ENCODE data around the gene FAM236C. TPM values are rescaled to one million over a fixed set of nuclear protein-coding genes. Genes with fewer than 3 reads are reported as not detected.
"Not testable (repeated sequence)": the region's sequence is repeated elsewhere in the genome, so short reads cannot be mapped to it uniquely, and the experiment has no call there.

Gene FAM236C
- not detected for polyA plus RNA-seq

- not testable (repeated sequence) for H3K27ac Mint-ChIP-seq, H3K4me3 Mint-ChIP-seq, H3K9me3 Mint-ChIP-seq, H3K27me3 Mint-ChIP-seq, H3K36me3 Mint-ChIP-seq, H3K4me1 Mint-ChIP-seq
Measured at GRCh38 chrX:72912315-72912714, at the start of gene FAM236C. Gene FAM236C (plus strand): TSS chrX:72912615. CDS start chrX:72912715, 100 bp downstream.

- not testable (repeated sequence) for H3K4me3 Mint-ChIP-seq, H3K27ac Mint-ChIP-seq, H3K4me1 Mint-ChIP-seq, H3K27me3 Mint-ChIP-seq, H3K36me3 Mint-ChIP-seq, H3K9me3 Mint-ChIP-seq
Measured at GRCh38 chrX:72882898-72883297, 29.5 kb upstream of the FAM236C start.

GRCh38 chrX:72889740-72890139, 22.7 kb upstream of the FAM236C start:
- not testable (repeated sequence) for H3K4me3 Mint-ChIP-seq, H3K9me3 Mint-ChIP-seq, H3K36me3 Mint-ChIP-seq, H3K27ac Mint-ChIP-seq, H3K27me3 Mint-ChIP-seq, H3K4me1 Mint-ChIP-seq

- H3K9me3 Mint-ChIP-seq, H3K4me3 Mint-ChIP-seq, H3K27ac Mint-ChIP-seq, H3K36me3 Mint-ChIP-seq, H3K27me3 Mint-ChIP-seq, H3K4me1 Mint-ChIP-seq: not testable (repeated sequence)
Measured at GRCh38 chrX:72916096-72916495, 3.7 kb downstream of the FAM236C start.

- not testable (repeated sequence) for H3K27ac Mint-ChIP-seq, H3K27me3 Mint-ChIP-seq, H3K9me3 Mint-ChIP-seq, H3K4me1 Mint-ChIP-seq, H3K4me3 Mint-ChIP-seq, H3K36me3 Mint-ChIP-seq
Measured at GRCh38 chrX:72932283-72932682, 19.9 kb downstream of the FAM236C start.

GRCh38 chrX:72936455-72936854, 24.0 kb downstream of the FAM236C start:
- not testable (repeated sequence) for H3K27ac Mint-ChIP-seq, H3K4me1 Mint-ChIP-seq, H3K9me3 Mint-ChIP-seq, H3K4me3 Mint-ChIP-seq, H3K27me3 Mint-ChIP-seq, H3K36me3 Mint-ChIP-seq

- H3K36me3 Mint-ChIP-seq, H3K27me3 Mint-ChIP-seq, H3K9me3 Mint-ChIP-seq, H3K4me3 Mint-ChIP-seq, H3K27ac Mint-ChIP-seq, H3K4me1 Mint-ChIP-seq: not testable (repeated sequence)
Measured at GRCh38 chrX:72936882-72937455, 24.6 kb downstream of the FAM236C start.

- not testable (repeated sequence) for H3K36me3 Mint-ChIP-seq, H3K27me3 Mint-ChIP-seq, H3K9me3 Mint-ChIP-seq
Measured at GRCh38 chrX:72937906-72938305, 25.5 kb downstream of the FAM236C start, which contains the start of gene FAM236A. Gene FAM236A (plus strand): TSS chrX:72938206. CDS start chrX:72938263, 57 bp downstream.

GRCh38 chrX:72942272-72942671, 29.9 kb downstream of the FAM236C start:
- not testable (repeated sequence) for H3K4me3 Mint-ChIP-seq

More at GRCh38 chrX:72937906-72938305, 25.5 kb downstream of the FAM236C start, which contains the start of gene FAM236A:
- not testable (repeated sequence) for H3K4me3 Mint-ChIP-seq, H3K4me1 Mint-ChIP-seq, H3K27ac Mint-ChIP-seq

GRCh38 chrX:72943035-72943818, 30.8 kb downstream of the FAM236C start:
- not testable (repeated sequence) for H3K27ac Mint-ChIP-seq, H3K4me1 Mint-ChIP-seq, H3K4me3 Mint-ChIP-seq, H3K9me3 Mint-ChIP-seq, H3K36me3 Mint-ChIP-seq, H3K27me3 Mint-ChIP-seq

More at GRCh38 chrX:72942272-72942671, 29.9 kb downstream of the FAM236C start:
- H3K27me3 Mint-ChIP-seq, H3K27ac Mint-ChIP-seq, H3K9me3 Mint-ChIP-seq, H3K36me3 Mint-ChIP-seq, H3K4me1 Mint-ChIP-seq: not testable (repeated sequence)

GRCh38 chrX:72943819-72944169, 31.4 kb downstream of the FAM236C start, which contains the start of gene DMRTC1:
Gene DMRTC1 (minus strand): TSS chrX:72943837. CDS start chrX:72875694, 68,143 bp downstream.
- H3K4me3 Mint-ChIP-seq, H3K27ac Mint-ChIP-seq, H3K9me3 Mint-ChIP-seq, H3K4me1 Mint-ChIP-seq, H3K27me3 Mint-ChIP-seq, H3K36me3 Mint-ChIP-seq: not testable (repeated sequence)

- not testable (repeated sequence) for H3K36me3 Mint-ChIP-seq, H3K4me3 Mint-ChIP-seq, H3K27ac Mint-ChIP-seq, H3K27me3 Mint-ChIP-seq, H3K4me1 Mint-ChIP-seq, H3K9me3 Mint-ChIP-seq
Measured at GRCh38 chrX:72959971-72960370, 47.6 kb downstream of the FAM236C start.

Other genes with a start within 250 kb of the FAM236C start
- gene PHKA1, start 198.3 kb upstream of the FAM236C start, polyA plus RNA-seq: not detected
- gene DMRTC1B, start 135.7 kb upstream of the FAM236C start, polyA plus RNA-seq: 5.9 TPM
- not detected for gene FAM236B, start 130.0 kb upstream of the FAM236C start, polyA plus RNA-seq
- gene FAM236D, start 104.4 kb upstream of the FAM236C start, polyA plus RNA-seq: not detected
- gene FAM236A, start 25.6 kb downstream of the FAM236C start, polyA plus RNA-seq: not detected
- 1.0 TPM for gene DMRTC1, start 31.2 kb downstream of the FAM236C start, polyA plus RNA-seq
- gene PABPC1L2B, start 90.3 kb downstream of the FAM236C start, polyA plus RNA-seq: not detected
- gene PABPC1L2A, start 166.9 kb downstream of the FAM236C start, polyA plus RNA-seq: not detected